ACC112 (cell line): ENCODE data around the gene CPXCR1.
"Not testable (repeated sequence)": the region's sequence is repeated elsewhere in the genome, so short reads cannot be mapped to it uniquely, and the experiment has no call there.

Experiments used
- H2AFZ ChIP-seq: fragments of 200-600 bp; sonication (generic); one replicate; pipeline ENCODE4 v1.6.0; 2017; ENCODE audit warnings: antibody characterized with exemption, low read length; ENCODE audit not compliant: unreplicated experiment
- H3K27ac ChIP-seq: fragments of 200-600 bp; sonication (generic); 2 replicates; pipeline ENCODE4 v1.5.1; 2014; ENCODE audit warnings: low read depth, mild to moderate bottlenecking, antibody characterized with exemption, low read length, moderate library complexity
- H3K27me3 ChIP-seq: fragments of 200-600 bp; sonication (generic); 2 replicates; pipeline ENCODE4 v1.6.1; 2014; ENCODE audit warnings: mild to moderate bottlenecking, antibody characterized with exemption, low read length, moderate library complexity, mixed read lengths; ENCODE audit not compliant: insufficient read depth
- H3K36me3 ChIP-seq: fragments of 200-600 bp; sonication (generic); 2 replicates; pipeline ENCODE4 v1.6.1; 2016; ENCODE audit warnings: mild to moderate bottlenecking, antibody characterized with exemption, low read length, moderate library complexity, mixed read lengths; ENCODE audit not compliant: insufficient read depth
- H3K4me1 ChIP-seq: fragments of 200-600 bp; sonication (generic); one replicate; pipeline ENCODE4 v1.6.1; 2016; ENCODE audit warnings: low read length, mixed read lengths; ENCODE audit not compliant: insufficient read depth, unreplicated experiment, control insufficient read depth
- H3K4me3 ChIP-seq: fragments of 200-600 bp; sonication (generic); 2 replicates; pipeline ENCODE4 v1.5.1; 2014; ENCODE audit warnings: mild to moderate bottlenecking, low read depth, low read length
- H3K79me2 ChIP-seq: fragments of 200-600 bp; sonication (generic); one replicate; pipeline ENCODE4 v1.6.0; 2016; ENCODE audit warnings: low read length; ENCODE audit not compliant: control insufficient read depth, unreplicated experiment, insufficient read depth

Gene CPXCR1

GRCh38 chrX:88746925-88747324 lies at the start of gene CPXCR1:
Gene CPXCR1, plus strand, starts transcription at chrX:88747225. Its CDS starts 6,190 bp downstream, at chrX:88753415.
- no peak within 1 kb of the TSS for H3K4me3 ChIP-seq
- H3K79me2 ChIP-seq, result no peaks in the 10 kb centered on the region
- no peak within 1 kb of the TSS for H3K27ac ChIP-seq
- no peaks in the 10 kb centered on the region for H3K27me3 ChIP-seq
- no peaks in the 10 kb centered on the region for H3K36me3 ChIP-seq
- H2AFZ ChIP-seq, result no peak within 1 kb of the TSS
- no peaks in the 10 kb centered on the region for H3K4me1 ChIP-seq

- Histone ChIP-seq H3K4me3 (no peak overlapping the region), H2AFZ (no peak overlapping the region), H3K79me2 (no peaks in the 10 kb centered on the region), H3K27ac (no peak overlapping the region), H3K36me3 (no peaks in the 10 kb centered on the region), H3K4me1 (no peaks in the 10 kb centered on the region), H3K27me3 (no peaks in the 10 kb centered on the region)
These were observed 11.2 kb upstream of the CPXCR1 start for GRCh38 chrX:88735835-88736234.

- H3K4me3 ChIP-seq, H3K79me2 ChIP-seq, H3K36me3 ChIP-seq, H3K27me3 ChIP-seq, H2AFZ ChIP-seq, H3K27ac ChIP-seq, H3K4me1 ChIP-seq: not testable (repeated sequence)
These were observed 810 bp upstream of the CPXCR1 start for GRCh38 chrX:88746215-88746614.

DNA sequence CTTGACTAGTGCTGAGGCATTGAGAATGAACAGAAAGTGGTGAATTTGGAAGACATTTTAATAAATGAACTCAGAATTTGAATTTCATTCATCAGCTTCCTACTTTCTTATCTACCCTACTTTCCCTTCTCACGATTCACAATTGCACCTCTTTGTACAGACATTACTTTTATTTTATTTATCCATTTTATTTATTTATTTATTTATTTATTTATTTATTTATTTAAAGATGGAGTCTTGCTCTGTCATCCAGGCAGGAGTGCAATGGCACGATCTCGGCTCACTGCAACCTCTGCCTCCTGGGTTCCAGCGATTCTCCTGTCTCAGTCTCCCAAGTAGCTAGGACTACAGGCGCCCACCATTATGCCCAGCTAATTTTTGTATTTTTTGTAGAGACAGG lies 5.3 kb downstream of the CPXCR1 start:
- H3K4me3 ChIP-seq, H3K36me3 ChIP-seq, H2AFZ ChIP-seq, H3K27ac ChIP-seq, H3K79me2 ChIP-seq, H3K27me3 ChIP-seq, H3K4me1 ChIP-seq: not testable (repeated sequence)

DNA sequence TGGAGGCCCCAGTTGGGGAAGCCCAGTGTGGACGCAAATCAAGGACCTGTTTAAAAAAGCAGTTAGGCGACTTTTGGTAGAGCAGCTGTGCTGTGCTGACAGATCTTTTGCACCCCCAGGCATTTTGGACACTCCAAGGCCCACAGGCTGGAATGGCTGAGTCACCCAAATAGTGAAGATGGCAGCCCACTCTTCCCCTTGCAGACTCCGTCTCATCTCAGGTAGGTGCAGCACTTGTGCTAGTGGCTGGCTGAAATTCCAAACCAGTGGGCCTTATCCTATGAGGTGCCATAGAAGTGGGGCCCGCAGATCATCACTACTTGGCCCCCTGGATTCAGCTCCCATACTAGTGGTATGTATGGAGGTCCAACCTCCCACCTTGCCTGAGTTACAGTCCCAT lies 42.8 kb downstream of the CPXCR1 start:
- H3K27me3 ChIP-seq, result no peaks in the 10 kb centered on the region
- H3K27ac ChIP-seq, result no peak overlapping the region
- no peaks in the 10 kb centered on the region for H3K79me2 ChIP-seq
- H3K4me1 ChIP-seq, result no peaks in the 10 kb centered on the region
- no peaks in the 10 kb centered on the region for H3K36me3 ChIP-seq
- no peak overlapping the region for H3K4me3 ChIP-seq
- no peak overlapping the region for H2AFZ ChIP-seq
